DOHH2 (cell line): Measurements from ENCODE around the gene OPN5.
"Not testable (repeated sequence)": the region's sequence is repeated elsewhere in the genome, so short reads cannot be mapped to it uniquely, and the experiment has no call there.

Source experiments
- H3F3A ChIP-seq: fragments of 200-600 bp; sonication (generic), shearing (Covaris generic); 2 replicates; pipeline ENCODE4 v1.6.0; 2016; ENCODE audit warnings: antibody characterized with exemption, mild to moderate bottlenecking; ENCODE audit not compliant: control insufficient read depth, insufficient read depth
- H3K27ac ChIP-seq: fragments of 200-600 bp; sonication (generic); 2 replicates; pipeline ENCODE4 v1.5.1; 2014; ENCODE audit warnings: low read depth, mild to moderate bottlenecking, low read length, moderate library complexity
- H3K27me3 ChIP-seq: fragments of 200-600 bp; sonication (generic); 2 replicates; pipeline ENCODE4 v1.6.1; 2014; ENCODE audit warnings: mild to moderate bottlenecking, low read length, mixed read lengths; ENCODE audit not compliant: control insufficient read depth
- H3K36me3 ChIP-seq: fragments of 200-600 bp; sonication (generic); 2 replicates; pipeline ENCODE4 v1.6.1; 2014; ENCODE audit warnings: mild to moderate bottlenecking, low read length, moderate library complexity, mixed read lengths; ENCODE audit not compliant: control insufficient read depth
- H3K4me1 ChIP-seq: fragments of 200-600 bp; sonication (generic); 2 replicates; pipeline ENCODE4 v1.6.1; 2014; ENCODE audit warnings: mild to moderate bottlenecking, low read length, mixed read lengths; ENCODE audit not compliant: control insufficient read depth
- H3K4me2 ChIP-seq: fragments of 200-600 bp; sonication (generic); 2 replicates; pipeline ENCODE4 v1.6.0; 2014; ENCODE audit warnings: mild to moderate bottlenecking, low read length, moderate library complexity
- H3K4me3 ChIP-seq: fragments of 200-600 bp; sonication (generic); 2 replicates; pipeline ENCODE4 v1.5.1; 2014; ENCODE audit warnings: mild to moderate bottlenecking, low read length, mixed read lengths
- H3K79me2 ChIP-seq: fragments of 200-600 bp; sonication (generic); 2 replicates; pipeline ENCODE4 v1.6.1; 2014; ENCODE audit warnings: mild to moderate bottlenecking, low read length, mixed read lengths; ENCODE audit not compliant: control insufficient read depth
- H3K9me2 ChIP-seq: fragments of 200-600 bp; sonication (generic); replicated peaks from 2 replicates; pipeline ENCODE4 v1.6.1; 2014; ENCODE audit warnings: mild to moderate bottlenecking, low read length, mixed read lengths; ENCODE audit not compliant: control insufficient read depth
- H3K9me3 ChIP-seq: fragments of 200-600 bp; sonication (generic); 2 replicates; pipeline ENCODE4 v1.6.1; 2014; ENCODE audit warnings: antibody characterized with exemption, low read length, mixed read lengths; ENCODE audit not compliant: control insufficient read depth, insufficient read depth
- H4K20me1 ChIP-seq: fragments of 200-600 bp; sonication (generic); 2 replicates; pipeline ENCODE4 v1.6.0; 2014; ENCODE audit warnings: low read depth, mild to moderate bottlenecking, antibody characterized with exemption, low read length, moderate library complexity; ENCODE audit not compliant: control insufficient read depth, insufficient read depth
- CTCF ChIP-seq: fragments of 200-600 bp; sonication (generic); IDR thresholded peaks from one replicate; pipeline ENCODE4 v1.5.1; 2014; ENCODE audit warnings: antibody characterized with exemption, mild to moderate bottlenecking, low read depth, low read length; ENCODE audit not compliant: poor library complexity, severe bottlenecking
- EZH2phosphoT487 ChIP-seq: fragments of 200-600 bp; sonication (generic); IDR thresholded peaks from 2 replicates; pipeline ENCODE4 v1.6.1; 2017; ENCODE audit warnings: borderline replicate concordance, mild to moderate bottlenecking, antibody characterized with exemption, low read length, moderate library complexity, mixed read lengths

The OPN5 gene

GRCh38 chr6:47741807-47742206 lies 40.0 kb upstream of the OPN5 start:
- TF ChIP-seq CTCF (no peak), EZH2phosphoT487 (no peak)
- H3K27ac ChIP-seq: no peak overlapping the region
- no peaks in the 10 kb centered on the region for H3F3A ChIP-seq
- H3K36me3 ChIP-seq: no peaks in the 10 kb centered on the region
- H3K4me1 ChIP-seq: no peaks in the 10 kb centered on the region
- no peaks in the 10 kb centered on the region for H3K9me3 ChIP-seq
- H3K79me2 ChIP-seq: no peaks in the 10 kb centered on the region
- H3K27me3 ChIP-seq: no peaks in the 10 kb centered on the region; the same call in 1 of the 2 replicates
- no peak overlapping the region for H3K4me3 ChIP-seq
- no peaks in the 10 kb centered on the region for H3K9me2 ChIP-seq
- H3K4me2 ChIP-seq: no peak overlapping the region
- H4K20me1 ChIP-seq: no peaks in the 10 kb centered on the region

DNA sequence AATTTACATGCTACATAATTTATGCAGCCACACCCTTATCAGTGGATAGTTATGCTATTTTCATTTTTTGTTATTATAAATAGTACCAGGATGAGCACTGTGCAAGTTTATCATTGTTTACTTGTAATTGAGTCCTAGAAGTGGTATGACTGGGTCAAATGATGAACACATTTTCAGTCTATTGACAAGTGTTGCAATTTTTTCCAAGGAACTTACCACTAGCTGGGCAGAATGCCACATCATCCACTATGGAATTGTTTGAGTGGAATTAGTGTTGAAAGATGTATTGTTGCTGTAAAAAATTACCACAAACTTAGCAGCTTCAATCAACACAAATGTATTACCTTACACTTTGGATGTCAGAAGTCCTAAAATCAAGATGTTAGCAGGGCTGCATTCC lies 38.1 kb upstream of the OPN5 start:
- H3K4me1 ChIP-seq: no peaks in the 10 kb centered on the region
- H3K79me2 ChIP-seq: no peaks in the 10 kb centered on the region
- H3K9me2 ChIP-seq: no peaks in the 10 kb centered on the region
- H4K20me1 ChIP-seq: no peaks in the 10 kb centered on the region
- H3K9me3 ChIP-seq: no peaks in the 10 kb centered on the region
- H3K4me3 ChIP-seq: no peak overlapping the region
- no peak overlapping the region for H3K4me2 ChIP-seq
- no peaks in the 10 kb centered on the region; the same call in 1 of the 2 replicates for H3K27me3 ChIP-seq
- H3K27ac ChIP-seq: no peak overlapping the region
- H3F3A ChIP-seq: no peaks in the 10 kb centered on the region
- TF ChIP-seq CTCF (no peak), EZH2phosphoT487 (no peak)
- no peaks in the 10 kb centered on the region for H3K36me3 ChIP-seq

DNA sequence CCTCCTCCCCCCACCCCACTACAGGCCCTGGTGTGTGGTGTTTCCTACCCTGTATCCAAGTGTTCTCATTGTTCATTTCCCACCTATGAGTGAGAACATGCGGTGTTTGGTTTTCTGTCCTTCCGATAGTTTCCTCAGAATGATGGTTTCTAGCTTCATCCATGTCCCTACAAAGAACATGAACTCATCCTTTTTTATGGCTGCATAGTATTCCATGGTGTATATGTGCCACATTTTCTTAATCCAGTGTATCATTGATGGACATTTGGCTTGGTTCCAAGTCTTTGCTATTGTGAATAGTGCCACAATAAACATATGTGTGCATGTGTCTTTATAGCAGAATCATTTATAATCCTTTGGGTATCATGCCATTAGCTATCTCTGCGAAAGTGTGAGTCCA lies 36.6 kb upstream of the OPN5 start:
- not testable (repeated sequence) for H3F3A ChIP-seq, H3K27me3 ChIP-seq, H4K20me1 ChIP-seq, H3K9me3 ChIP-seq, H3K4me2 ChIP-seq, H3K9me2 ChIP-seq, H3K36me3 ChIP-seq, H3K27ac ChIP-seq, H3K79me2 ChIP-seq, H3K4me1 ChIP-seq, H3K4me3 ChIP-seq

DNA sequence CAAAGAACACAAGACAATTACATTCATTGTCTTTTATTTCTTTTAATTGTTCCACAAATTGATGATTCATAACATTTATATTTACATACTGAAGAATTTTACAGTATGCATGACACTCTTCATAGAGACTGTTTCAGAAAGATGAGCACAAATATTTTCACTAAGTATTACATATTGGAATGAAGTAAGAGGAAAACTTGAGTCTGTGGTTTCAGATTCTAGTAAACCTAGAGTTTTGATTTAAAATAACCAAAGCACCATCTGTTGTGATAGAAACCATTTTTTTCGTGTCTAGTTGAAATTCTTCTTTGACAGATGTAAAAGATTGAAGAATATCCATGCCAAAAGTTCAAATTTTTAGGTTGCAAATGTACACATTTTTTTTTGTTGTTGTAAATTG lies 32.1 kb upstream of the OPN5 start:
- Histone ChIP-seq H3K79me2 (no peaks in the 10 kb centered on the region), H3K27ac (no peak overlapping the region), H4K20me1 (no peaks in the 10 kb centered on the region), H3K4me2 (no peak overlapping the region), H3K36me3 (no peaks in the 10 kb centered on the region), H3K9me2 (no peaks in the 10 kb centered on the region), H3K4me1 (no peaks in the 10 kb centered on the region), H3K4me3 (no peak overlapping the region), H3K9me3 (no peaks in the 10 kb centered on the region), H3K27me3 (0 out of 2 replicates have a peak, but pooled peaks cover 3% of the 10 kb centered on the region), H3F3A (no peaks in the 10 kb centered on the region)
- TF ChIP-seq CTCF: no peak
- no peak for TF ChIP-seq EZH2phosphoT487
